COLO829 (cell line): Measurements from ENCODE around the gene MS4A3.
"Not testable (repeated sequence)": the region's sequence is repeated elsewhere in the genome, so short reads cannot be mapped to it uniquely, and the experiment has no call there.

Experiments
- DNase-seq: peaks from one replicate; pipeline ENCODE4 v3.0.0; 2012; ENCODE audit warnings: low spot score

MS4A3 gene

GRCh38 chr11:60095477-60096120 is 39.1 kb downstream of the MS4A3 start:
- DNase-seq, result no peak

DNA sequence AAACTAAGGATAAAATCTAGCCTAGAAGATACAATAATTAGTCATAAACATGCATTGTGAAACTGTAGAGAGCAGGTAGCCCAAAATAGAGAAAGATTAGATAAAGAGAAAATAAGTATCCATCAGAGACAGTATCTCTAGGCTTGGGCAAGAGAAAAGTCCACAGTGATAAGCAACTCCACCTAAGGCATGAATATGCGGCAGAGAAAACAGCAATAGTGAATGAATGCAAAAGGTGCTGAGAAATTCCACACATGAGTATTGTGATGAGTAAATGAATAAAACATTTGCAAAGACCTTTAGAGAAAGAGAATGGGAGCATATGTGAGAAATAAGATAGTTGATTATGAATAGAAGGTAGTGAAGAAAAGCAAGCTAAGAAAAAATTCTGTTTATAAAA is 40.7 kb downstream of the MS4A3 start:
- no peak for DNase-seq

DNA sequence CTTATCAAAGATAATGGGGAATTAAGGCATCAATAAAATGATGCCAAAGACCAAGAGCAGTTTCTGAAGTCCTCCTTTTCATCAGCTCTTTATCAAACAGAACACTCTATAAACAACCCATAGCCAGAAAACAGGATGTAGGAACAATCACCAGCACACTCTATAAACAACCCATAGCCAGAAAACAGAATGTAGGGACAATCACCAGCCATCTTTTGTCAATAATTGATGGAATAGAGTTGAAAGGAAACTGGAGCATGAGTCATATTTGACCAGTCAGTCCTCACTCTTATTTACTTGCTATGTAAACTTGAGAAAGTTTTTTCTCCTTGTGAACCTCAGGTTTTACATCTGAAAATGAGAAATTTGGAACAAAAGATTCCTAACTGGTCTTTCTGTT is 42.0 kb downstream of the MS4A3 start:
- no peak for DNase-seq

GRCh38 chr11:60100516-60100915 is 44.1 kb downstream of the MS4A3 start:
- no peak for DNase-seq

- not testable (repeated sequence) for DNase-seq
Measured at GRCh38 chr11:60101368-60101767, 44.9 kb downstream of the MS4A3 start.

DNA sequence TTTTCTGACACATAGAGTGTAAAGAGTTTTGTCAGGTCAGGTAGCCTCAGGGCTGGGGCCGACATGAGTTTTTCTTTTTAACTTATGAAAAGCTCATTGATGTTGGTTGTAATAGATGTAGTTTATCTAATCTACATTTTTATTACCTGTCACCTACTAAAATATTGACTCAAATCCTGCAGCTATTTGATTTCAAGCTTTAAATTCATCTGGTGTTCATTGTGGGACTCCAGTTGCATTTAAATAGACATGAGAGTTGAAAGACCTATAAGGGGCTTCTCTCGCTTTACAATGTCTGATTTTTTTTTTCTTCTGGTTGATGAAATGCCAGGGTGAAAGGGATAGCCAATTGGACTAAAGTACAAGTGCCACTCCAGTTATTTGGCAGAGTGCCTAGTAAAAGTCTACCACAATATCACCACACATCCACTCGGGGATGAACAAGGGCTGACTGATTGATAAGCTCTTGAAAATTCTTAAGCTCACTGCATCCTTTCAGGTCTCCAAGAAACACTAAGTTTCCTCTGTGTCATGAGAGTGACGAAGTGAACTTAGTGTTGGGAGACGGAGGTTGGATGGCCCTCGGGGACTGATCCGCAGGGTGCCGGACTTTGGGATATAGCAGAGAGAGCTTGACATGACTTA is 48.1 kb downstream of the MS4A3 start:
- DNase-seq, result not testable (repeated sequence)

- DNase-seq, result not testable (repeated sequence)
Measured at GRCh38 chr11:60108631-60109030, 52.2 kb downstream of the MS4A3 start.

DNA sequence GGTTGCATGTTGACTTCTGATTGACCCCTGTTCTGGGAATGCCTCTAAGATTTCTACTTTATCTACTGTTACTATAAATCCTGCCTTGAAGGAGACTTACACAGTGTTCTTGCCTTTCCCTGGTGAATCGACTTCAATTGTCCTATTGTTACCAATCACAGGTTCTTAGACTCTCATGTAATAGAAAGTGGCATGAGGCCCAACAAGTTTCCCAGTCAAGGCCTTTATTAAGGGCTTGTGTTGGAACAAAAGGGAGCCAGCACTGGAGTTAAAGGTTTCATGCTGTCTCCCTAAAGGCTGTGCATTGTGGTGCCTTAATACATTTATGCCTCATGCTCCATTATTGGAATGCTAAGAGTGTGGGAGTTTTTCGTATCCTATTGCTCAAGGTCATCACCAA is 55.3 kb downstream of the MS4A3 start:
- DNase-seq, result peak; percentile 42

- no peak for DNase-seq
Measured at GRCh38 chr11:60116996-60117790, 60.7 kb downstream of the MS4A3 start.

GRCh38 chr11:60118338-60118737 is 61.9 kb downstream of the MS4A3 start:
- no peak for DNase-seq

GRCh38 chr11:60119710-60120109 is 63.2 kb downstream of the MS4A3 start:
- DNase-seq, result no peak
